ENCODE results near the gene MLLT1. TPM values are rescaled to one million over a fixed set of nuclear protein-coding genes. Genes with fewer than 3 reads are reported as not detected.

MLLT1 gene
- total RNA-seq, 4 donors from 2014 or later = 16.0 to 29.0 (median 22.7) TPM

- H3K27ac ChIP-seq = peak overlapping the region; percentile 81
- 47% methylated on average over 6 of the region's 6 CpGs for WGBS
- H3K36me3 ChIP-seq = no peaks in the 10 kb centered on the region
- H3K9me3 ChIP-seq = no peaks in the 10 kb centered on the region
- no peak for DNase-seq (ENCODE audit: low spot score in 2 of 2)
- peak overlapping the region; percentile 2 for H3K4me3 ChIP-seq
- H3K27me3 ChIP-seq = no peaks in the 10 kb centered on the region
- peaks cover 96% of the 10 kb centered on the region for H3K4me1 ChIP-seq
- TF ChIP-seq CTCF (IDR thresholded peaks at IDR 0.05) (no peak), POLR2AphosphoS5 (IDR thresholded peaks at IDR 0.05) (no peak), EP300 (IDR thresholded peaks at IDR 0.05) (no peak), POLR2A (IDR thresholded peaks at IDR 0.05) (no peak)
These were observed 41.5 kb downstream of the MLLT1 start for GRCh38 chr19:6238256-6238642.

- 59% methylated on average over 15 of the region's 39 CpGs for WGBS
- Histone ChIP-seq H3K27ac (peak overlapping the region; percentile 14), H3K4me1 (peaks cover 97% of the 10 kb centered on the region), H3K4me3 (no peak overlapping the region), H3K9me3 (no peaks in the 10 kb centered on the region), H3K36me3 (no peaks in the 10 kb centered on the region), H3K27me3 (no peaks in the 10 kb centered on the region)
- TF ChIP-seq POLR2AphosphoS5 (IDR thresholded peaks at IDR 0.05) = peak in 2 of 3 donors; percentile 52 to 58
- TF ChIP-seq EP300 (IDR thresholded peaks at IDR 0.05) = no peak
- peak in 1 of 2 donors; percentile 81 for DNase-seq (ENCODE audit: low spot score in 2 of 2)
These were observed 43.2 kb downstream of the MLLT1 start for GRCh38 chr19:6236310-6237291.

- no peak for TF ChIP-seq POLR2AphosphoS5 (IDR thresholded peaks at IDR 0.05)
- no peak for TF ChIP-seq CTCF (IDR thresholded peaks at IDR 0.05)
- no peak for TF ChIP-seq POLR2A (IDR thresholded peaks at IDR 0.05)
- TF ChIP-seq EP300 (IDR thresholded peaks at IDR 0.05) = no peak
- DNase-seq (ENCODE audit: low spot score in 2 of 2) = no peak
- Histone ChIP-seq H3K4me1 (peaks cover 84% of the 10 kb centered on the region), H3K4me3 (no peak overlapping the region), H3K36me3 (peaks cover 1% of the 10 kb centered on the region), H3K9me3 (no peaks in the 10 kb centered on the region), H3K27me3 (no peaks in the 10 kb centered on the region), H3K27ac (no peak overlapping the region)
- 78% methylated on average over 24 of the region's 26 CpGs for WGBS
These were observed 44.5 kb downstream of the MLLT1 start for GRCh38 chr19:6235031-6235951.

GRCh38 chr19:6234527-6234926 lies 45.2 kb downstream of the MLLT1 start:
- Histone ChIP-seq H3K4me3 (no peak overlapping the region), H3K27me3 (no peaks in the 10 kb centered on the region), H3K9me3 (no peaks in the 10 kb centered on the region), H3K36me3 (peaks cover 7% of the 10 kb centered on the region), H3K4me1 (peaks cover 83% of the 10 kb centered on the region), H3K27ac (peak overlapping the region; percentile 73)
- WGBS = 70% methylated on average over 7 of the region's 8 CpGs
- DNase-seq (ENCODE audit: low spot score in 2 of 2) = no peak
- TF ChIP-seq CTCF (IDR thresholded peaks at IDR 0.05) (no peak), POLR2AphosphoS5 (IDR thresholded peaks at IDR 0.05) (no peak), EP300 (IDR thresholded peaks at IDR 0.05) (no peak), POLR2A (IDR thresholded peaks at IDR 0.05) (no peak)

GRCh38 chr19:6233827-6234511 lies 45.8 kb downstream of the MLLT1 start:
- DNase-seq (ENCODE audit: low spot score in 2 of 2) = peak in 1 of 2 donors; percentile 78
- 36% methylated on average over 9 of the region's 21 CpGs for WGBS
- Histone ChIP-seq H3K27ac (peak overlapping the region; percentile 73), H3K4me3 (no peak overlapping the region), H3K9me3 (no peaks in the 10 kb centered on the region), H3K4me1 (peaks cover 80% of the 10 kb centered on the region), H3K27me3 (no peaks in the 10 kb centered on the region), H3K36me3 (peaks cover 7% of the 10 kb centered on the region)
- TF ChIP-seq POLR2A (IDR thresholded peaks at IDR 0.05) = no peak
- no peak for TF ChIP-seq EP300 (IDR thresholded peaks at IDR 0.05)
- no peak for TF ChIP-seq CTCF (IDR thresholded peaks at IDR 0.05)
- no peak for TF ChIP-seq POLR2AphosphoS5 (IDR thresholded peaks at IDR 0.05)

All from suprapubic skin (tissue), 4 donors.